ENCODE data around the gene GUCY2D. TPM values are rescaled to one million over a fixed set of nuclear protein-coding genes. Genes with fewer than 3 reads are reported as not detected.

Gene GUCY2D
- total RNA-seq, 1 experiment from 2014 or later = not detected

- no peaks in the 10 kb centered on the region for H3K36me3 ChIP-seq (ENCODE audit: insufficient read depth, low read length)
- H3K27me3 ChIP-seq (ENCODE audit: low read length) = no peaks in the 10 kb centered on the region
- no peaks in the 10 kb centered on the region for H3K9me2 ChIP-seq (replicated peaks; ENCODE audit: insufficient read depth, low read length)
- no peak overlapping the region for H3K9ac ChIP-seq (ENCODE audit: low read length)
- no peak for DNase-seq
- H3K9me3 ChIP-seq (ENCODE audit: low read length) = no peaks in the 10 kb centered on the region
- H2AFZ ChIP-seq (ENCODE audit: low read length) = no peak overlapping the region
- no peaks in the 10 kb centered on the region for H3K79me2 ChIP-seq (ENCODE audit: low read length)
- H3K4me2 ChIP-seq (ENCODE audit: low read depth, low read length, poor library complexity, severe bottlenecking) = no peak overlapping the region
- no peaks in the 10 kb centered on the region for H3K4me1 ChIP-seq (ENCODE audit: low read length)
- H4K20me1 ChIP-seq (ENCODE audit: insufficient read depth, low read depth, low read length) = 0 out of 2 replicates have a peak, but pooled peaks cover 6% of the 10 kb centered on the region
- no peak overlapping the region for H3K27ac ChIP-seq (ENCODE audit: low read length)
- H3K4me3 ChIP-seq (ENCODE audit: low read length) = no peak overlapping the region
These were observed 46.3 kb downstream of the GUCY2D start for GRCh38 chr17:8048736-8049135.

GRCh38 chr17:8051831-8052230 lies 49.4 kb downstream of the GUCY2D start:
- Histone ChIP-seq H3K79me2 (ENCODE audit: low read length) (no peaks in the 10 kb centered on the region), H3K4me3 (ENCODE audit: low read length) (no peak overlapping the region), H3K9ac (ENCODE audit: low read length) (no peak overlapping the region), H3K4me2 (ENCODE audit: low read depth, low read length, poor library complexity, severe bottlenecking) (no peak overlapping the region), H3K27ac (ENCODE audit: low read length) (no peak overlapping the region), H3K36me3 (ENCODE audit: insufficient read depth, low read length) (no peaks in the 10 kb centered on the region), H4K20me1 (ENCODE audit: insufficient read depth, low read depth, low read length) (0 out of 2 replicates have a peak, but pooled peaks cover 6% of the 10 kb centered on the region), H3K9me3 (ENCODE audit: low read length) (no peaks in the 10 kb centered on the region), H3K4me1 (ENCODE audit: low read length) (no peaks in the 10 kb centered on the region), H3K27me3 (ENCODE audit: low read length) (no peaks in the 10 kb centered on the region), H2AFZ (ENCODE audit: low read length) (no peak overlapping the region), H3K9me2 (replicated peaks; ENCODE audit: insufficient read depth, low read length) (no peaks in the 10 kb centered on the region)
- no peak for DNase-seq

GRCh38 chr17:8052256-8053252 lies 50.1 kb downstream of the GUCY2D start:
- H3K9me3 ChIP-seq (ENCODE audit: low read length) = no peaks in the 10 kb centered on the region
- H3K9ac ChIP-seq (ENCODE audit: low read length) = no peak overlapping the region
- H3K27ac ChIP-seq (ENCODE audit: low read length) = no peak overlapping the region
- H3K4me3 ChIP-seq (ENCODE audit: low read length) = no peak overlapping the region
- 0 out of 2 replicates have a peak, but pooled peaks cover 6% of the 10 kb centered on the region for H4K20me1 ChIP-seq (ENCODE audit: insufficient read depth, low read depth, low read length)
- H3K36me3 ChIP-seq (ENCODE audit: insufficient read depth, low read length) = no peaks in the 10 kb centered on the region
- no peaks in the 10 kb centered on the region for H3K9me2 ChIP-seq (replicated peaks; ENCODE audit: insufficient read depth, low read length)
- no peak overlapping the region for H3K4me2 ChIP-seq (ENCODE audit: low read depth, low read length, poor library complexity, severe bottlenecking)
- DNase-seq = no peak
- H3K27me3 ChIP-seq (ENCODE audit: low read length) = no peaks in the 10 kb centered on the region
- no peak overlapping the region for H2AFZ ChIP-seq (ENCODE audit: low read length)
- H3K4me1 ChIP-seq (ENCODE audit: low read length) = peaks cover 5% of the 10 kb centered on the region
- no peaks in the 10 kb centered on the region for H3K79me2 ChIP-seq (ENCODE audit: low read length)

- Histone ChIP-seq H3K9ac (ENCODE audit: low read length) (no peak overlapping the region), H4K20me1 (ENCODE audit: insufficient read depth, low read depth, low read length) (0 out of 2 replicates have a peak, but pooled peaks cover 6% of the 10 kb centered on the region), H2AFZ (ENCODE audit: low read length) (no peak overlapping the region), H3K79me2 (ENCODE audit: low read length) (no peaks in the 10 kb centered on the region), H3K4me2 (ENCODE audit: low read depth, low read length, poor library complexity, severe bottlenecking) (no peak overlapping the region), H3K27me3 (ENCODE audit: low read length) (no peaks in the 10 kb centered on the region), H3K36me3 (ENCODE audit: insufficient read depth, low read length) (no peaks in the 10 kb centered on the region), H3K9me3 (ENCODE audit: low read length) (no peaks in the 10 kb centered on the region), H3K27ac (ENCODE audit: low read length) (no peak overlapping the region), H3K9me2 (replicated peaks; ENCODE audit: insufficient read depth, low read length) (no peaks in the 10 kb centered on the region), H3K4me3 (ENCODE audit: low read length) (no peak overlapping the region), H3K4me1 (ENCODE audit: low read length) (peaks cover 11% of the 10 kb centered on the region)
- no peak for DNase-seq
These were observed 51.2 kb downstream of the GUCY2D start for GRCh38 chr17:8053600-8053999.

- Histone ChIP-seq H2AFZ (ENCODE audit: low read length) (no peak overlapping the region), H3K4me2 (ENCODE audit: low read depth, low read length, poor library complexity, severe bottlenecking) (no peak overlapping the region), H3K27ac (ENCODE audit: low read length) (no peak overlapping the region), H3K9me2 (replicated peaks; ENCODE audit: insufficient read depth, low read length) (no peaks in the 10 kb centered on the region), H3K79me2 (ENCODE audit: low read length) (no peaks in the 10 kb centered on the region), H3K9me3 (ENCODE audit: low read length) (no peaks in the 10 kb centered on the region), H3K27me3 (ENCODE audit: low read length) (no peaks in the 10 kb centered on the region), H4K20me1 (ENCODE audit: insufficient read depth, low read depth, low read length) (0 out of 2 replicates have a peak, but pooled peaks cover 6% of the 10 kb centered on the region), H3K9ac (ENCODE audit: low read length) (no peak overlapping the region), H3K36me3 (ENCODE audit: insufficient read depth, low read length) (no peaks in the 10 kb centered on the region), H3K4me1 (ENCODE audit: low read length) (peaks cover 16% of the 10 kb centered on the region), H3K4me3 (ENCODE audit: low read length) (no peak overlapping the region)
- no peak for DNase-seq
These were observed 53.4 kb downstream of the GUCY2D start for GRCh38 chr17:8055851-8056231.

- H3K4me3 ChIP-seq (ENCODE audit: low read length) = no peak overlapping the region
- no peak overlapping the region for H3K27ac ChIP-seq (ENCODE audit: low read length)
- H4K20me1 ChIP-seq (ENCODE audit: insufficient read depth, low read depth, low read length) = 0 out of 2 replicates have a peak, but pooled peaks cover 6% of the 10 kb centered on the region
- no peaks in the 10 kb centered on the region for H3K9me3 ChIP-seq (ENCODE audit: low read length)
- peaks cover 22% of the 10 kb centered on the region for H3K4me1 ChIP-seq (ENCODE audit: low read length)
- no peak overlapping the region for H3K4me2 ChIP-seq (ENCODE audit: low read depth, low read length, poor library complexity, severe bottlenecking)
- no peak overlapping the region for H2AFZ ChIP-seq (ENCODE audit: low read length)
- H3K79me2 ChIP-seq (ENCODE audit: low read length) = no peaks in the 10 kb centered on the region
- no peak for DNase-seq
- H3K27me3 ChIP-seq (ENCODE audit: low read length) = no peaks in the 10 kb centered on the region
- no peaks in the 10 kb centered on the region for H3K36me3 ChIP-seq (ENCODE audit: insufficient read depth, low read length)
- no peaks in the 10 kb centered on the region for H3K9me2 ChIP-seq (replicated peaks; ENCODE audit: insufficient read depth, low read length)
- H3K9ac ChIP-seq (ENCODE audit: low read length) = no peak overlapping the region
These were observed 54.0 kb downstream of the GUCY2D start for GRCh38 chr17:8056232-8056975.

GRCh38 chr17:8056976-8057625 lies 54.7 kb downstream of the GUCY2D start:
- peak overlapping the region; percentile 33 for H3K9ac ChIP-seq (ENCODE audit: low read length)
- no peaks in the 10 kb centered on the region for H3K79me2 ChIP-seq (ENCODE audit: low read length)
- no peaks in the 10 kb centered on the region for H3K9me3 ChIP-seq (ENCODE audit: low read length)
- no peaks in the 10 kb centered on the region for H3K9me2 ChIP-seq (replicated peaks; ENCODE audit: insufficient read depth, low read length)
- no peaks in the 10 kb centered on the region for H3K36me3 ChIP-seq (ENCODE audit: insufficient read depth, low read length)
- H3K4me3 ChIP-seq (ENCODE audit: low read length) = no peak overlapping the region
- H3K27ac ChIP-seq (ENCODE audit: low read length) = no peak overlapping the region
- no peak for DNase-seq
- H4K20me1 ChIP-seq (ENCODE audit: insufficient read depth, low read depth, low read length) = 0 out of 2 replicates have a peak, but pooled peaks cover 6% of the 10 kb centered on the region
- H3K27me3 ChIP-seq (ENCODE audit: low read length) = no peaks in the 10 kb centered on the region
- peak overlapping the region; percentile 90 for H2AFZ ChIP-seq (ENCODE audit: low read length)
- H3K4me1 ChIP-seq (ENCODE audit: low read length) = peaks cover 27% of the 10 kb centered on the region
- H3K4me2 ChIP-seq (ENCODE audit: low read depth, low read length, poor library complexity, severe bottlenecking) = peak overlapping the region; percentile 39

Measured in Karpas-422 (cell line).